Glutamatergic neuron (in vitro differentiated cells): ENCODE measurements around the gene SPTBN1. TPM values are rescaled to one million over a fixed set of nuclear protein-coding genes. Genes with fewer than 3 reads are reported as not detected.

Experiments
- DNase-seq: peaks from one replicate; pipeline ENCODE4 v3.0.0; 2022
- H3K27ac Mint-ChIP-seq: one replicate; pipeline ENCODE4 v1.8.0; 2020; ENCODE audit warnings: mild to moderate bottlenecking, mixed read lengths, inconsistent platforms; ENCODE audit not compliant: unreplicated experiment
- H3K27me3 Mint-ChIP-seq: one replicate; pipeline ENCODE4 v1.8.0; 2020; ENCODE audit warnings: mild to moderate bottlenecking, moderate library complexity, mixed read lengths, inconsistent platforms; ENCODE audit not compliant: unreplicated experiment
- H3K36me3 Mint-ChIP-seq: one replicate; pipeline ENCODE4 v1.8.0; 2020; ENCODE audit warnings: mild to moderate bottlenecking, mixed read lengths, inconsistent platforms; ENCODE audit not compliant: unreplicated experiment
- H3K4me1 Mint-ChIP-seq: one replicate; pipeline ENCODE4 v1.8.0; 2020; ENCODE audit warnings: mild to moderate bottlenecking, low read depth, mixed read lengths, inconsistent platforms; ENCODE audit not compliant: unreplicated experiment
- H3K4me3 Mint-ChIP-seq: one replicate; pipeline ENCODE4 v1.8.0; 2020; ENCODE audit warnings: mild to moderate bottlenecking, mixed read lengths, inconsistent platforms; ENCODE audit not compliant: unreplicated experiment
- H3K9me3 Mint-ChIP-seq: one replicate; pipeline ENCODE4 v1.8.0; 2020; ENCODE audit warnings: mild to moderate bottlenecking, moderate library complexity, mixed read lengths, inconsistent platforms; ENCODE audit not compliant: unreplicated experiment
- total RNA-seq: library from RNA; stranded (reverse); fragmentation: NEBNext Ultra II Directional; extraction: Animal tissue kit (Norgen Biotek cat#: 25700); gene quantifications from one replicate; pipeline ENCODE4 v1.2.1, GENCODE V29; 2021; ENCODE audit not compliant: unreplicated experiment
- TF ChIP-seq, protein P1 (sequence below): fragments of 200-600 bp; sonication (generic); IDR thresholded peaks from one replicate; pipeline ENCODE4 v1.5.0; 2021; ENCODE audit not compliant: partially characterized antibody, unreplicated experiment

SPTBN1 gene
- total RNA-seq, 1 donor from 2014 or later: 385 TPM

DNA sequence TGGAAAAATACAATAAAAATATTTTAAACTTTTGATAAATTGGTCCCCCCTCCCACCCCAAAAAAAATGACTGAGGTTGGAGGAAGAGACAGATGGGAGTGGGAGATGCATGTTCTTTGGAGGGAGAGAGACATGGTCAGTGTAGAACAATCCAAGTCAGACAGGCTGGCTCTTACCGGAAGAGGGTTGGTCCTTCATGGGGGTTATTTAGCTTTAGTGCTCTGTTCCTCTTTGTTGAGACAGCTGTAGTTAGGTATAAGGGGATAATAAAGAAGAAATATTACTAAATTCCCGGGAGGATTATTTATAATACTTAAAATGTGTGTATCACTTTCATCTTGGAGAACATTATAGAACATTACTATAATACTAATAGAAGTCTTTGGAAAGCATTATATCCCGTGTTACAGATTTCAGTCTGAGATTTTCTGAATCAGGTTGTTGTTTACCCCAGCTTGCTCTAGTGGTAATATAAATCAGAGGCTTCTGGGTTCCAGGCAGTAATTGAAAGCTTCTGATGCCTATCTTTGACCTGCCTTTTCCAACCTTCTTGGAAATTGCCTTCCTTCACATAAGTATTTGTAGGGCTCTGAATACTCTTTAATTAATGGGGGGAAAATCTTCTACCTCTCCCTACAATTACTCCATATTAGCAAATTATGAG, 87.7 kb downstream of the SPTBN1 start:
- no peak overlapping the region for H3K4me3 Mint-ChIP-seq
- no peaks in the 10 kb centered on the region for H3K9me3 Mint-ChIP-seq
- DNase-seq: no peak
- TF ChIP-seq, protein P1, sequence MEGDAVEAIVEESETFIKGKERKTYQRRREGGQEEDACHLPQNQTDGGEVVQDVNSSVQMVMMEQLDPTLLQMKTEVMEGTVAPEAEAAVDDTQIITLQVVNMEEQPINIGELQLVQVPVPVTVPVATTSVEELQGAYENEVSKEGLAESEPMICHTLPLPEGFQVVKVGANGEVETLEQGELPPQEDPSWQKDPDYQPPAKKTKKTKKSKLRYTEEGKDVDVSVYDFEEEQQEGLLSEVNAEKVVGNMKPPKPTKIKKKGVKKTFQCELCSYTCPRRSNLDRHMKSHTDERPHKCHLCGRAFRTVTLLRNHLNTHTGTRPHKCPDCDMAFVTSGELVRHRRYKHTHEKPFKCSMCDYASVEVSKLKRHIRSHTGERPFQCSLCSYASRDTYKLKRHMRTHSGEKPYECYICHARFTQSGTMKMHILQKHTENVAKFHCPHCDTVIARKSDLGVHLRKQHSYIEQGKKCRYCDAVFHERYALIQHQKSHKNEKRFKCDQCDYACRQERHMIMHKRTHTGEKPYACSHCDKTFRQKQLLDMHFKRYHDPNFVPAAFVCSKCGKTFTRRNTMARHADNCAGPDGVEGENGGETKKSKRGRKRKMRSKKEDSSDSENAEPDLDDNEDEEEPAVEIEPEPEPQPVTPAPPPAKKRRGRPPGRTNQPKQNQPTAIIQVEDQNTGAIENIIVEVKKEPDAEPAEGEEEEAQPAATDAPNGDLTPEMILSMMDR: no peak
- H3K36me3 Mint-ChIP-seq: no peaks in the 10 kb centered on the region
- H3K4me1 Mint-ChIP-seq: peaks cover 14% of the 10 kb centered on the region
- peaks cover 3% of the 10 kb centered on the region for H3K27me3 Mint-ChIP-seq
- no peak overlapping the region for H3K27ac Mint-ChIP-seq

DNA sequence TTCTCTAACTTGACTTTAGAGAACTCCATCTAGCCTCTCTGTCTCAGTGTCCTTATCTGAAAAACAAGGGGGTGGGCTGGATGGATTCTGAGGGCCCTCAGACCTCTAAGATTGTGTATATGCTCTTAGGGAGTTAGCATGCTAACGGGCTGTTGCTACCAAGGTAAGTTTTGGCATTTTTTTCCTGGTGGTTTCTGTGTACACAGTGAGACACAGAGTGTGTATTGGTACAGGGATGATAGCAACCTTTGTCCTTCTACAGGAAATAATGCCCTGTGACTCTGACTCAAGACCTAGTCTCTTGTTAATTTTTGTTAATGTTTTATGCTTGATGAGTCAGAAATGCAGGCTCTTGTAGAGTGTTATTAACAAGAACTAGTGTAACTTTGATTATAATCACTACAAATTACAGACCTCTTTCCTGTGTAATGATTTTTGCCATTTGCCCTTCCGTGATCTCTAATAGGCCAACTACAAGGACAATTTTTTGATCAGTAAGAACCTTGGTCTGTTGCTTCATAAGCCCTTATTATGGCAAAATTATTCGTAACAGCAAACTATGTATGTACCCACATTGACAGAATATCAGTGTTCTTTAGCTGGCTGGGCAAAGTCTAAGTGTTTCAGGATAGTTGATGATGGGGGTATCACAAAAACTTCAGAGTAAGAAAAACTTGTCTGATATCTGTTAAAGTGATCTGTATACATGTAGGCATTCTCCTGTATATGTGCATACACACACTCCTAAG, 89.7 kb downstream of the SPTBN1 start:
- TF ChIP-seq, protein P1: no peak
- H3K27ac Mint-ChIP-seq: no peak overlapping the region
- H3K27me3 Mint-ChIP-seq: no peaks in the 10 kb centered on the region
- peaks cover 4% of the 10 kb centered on the region for H3K9me3 Mint-ChIP-seq
- DNase-seq: no peak
- no peak overlapping the region for H3K4me3 Mint-ChIP-seq
- no peaks in the 10 kb centered on the region for H3K36me3 Mint-ChIP-seq
- peaks cover 17% of the 10 kb centered on the region for H3K4me1 Mint-ChIP-seq

DNA sequence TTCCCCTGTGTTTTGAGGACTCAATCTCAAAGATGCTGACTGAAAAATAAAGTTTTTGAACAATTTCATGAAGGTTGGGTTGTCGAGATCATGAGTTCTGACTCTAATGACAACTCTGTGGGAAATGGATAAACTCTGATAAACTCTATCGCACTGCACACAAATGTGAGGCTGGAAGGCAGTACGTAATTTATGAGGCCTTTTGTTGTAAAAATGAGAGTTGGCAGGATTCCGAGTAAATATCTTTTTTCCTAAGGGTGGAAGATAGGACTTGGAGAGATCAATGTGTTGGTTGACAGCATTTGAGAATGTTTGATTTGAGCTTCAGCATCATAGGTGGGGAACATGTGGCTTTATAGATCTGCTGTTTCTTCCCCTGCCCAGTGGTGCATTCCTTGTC, 90.4 kb downstream of the SPTBN1 start:
- Mint-ChIP-seq H3K27me3 (no peaks in the 10 kb centered on the region), H3K4me3 (no peak overlapping the region), H3K4me1 (peaks cover 16% of the 10 kb centered on the region), H3K9me3 (peaks cover 4% of the 10 kb centered on the region), H3K36me3 (no peaks in the 10 kb centered on the region), H3K27ac (no peak overlapping the region)
- TF ChIP-seq, protein P1: no peak
- DNase-seq: no peak

- H3K27me3 Mint-ChIP-seq: peaks cover 2% of the 10 kb centered on the region
- TF ChIP-seq, protein P1: no peak
- no peak overlapping the region for H3K4me3 Mint-ChIP-seq
- peaks cover 13% of the 10 kb centered on the region for H3K4me1 Mint-ChIP-seq
- peaks cover 4% of the 10 kb centered on the region for H3K9me3 Mint-ChIP-seq
- H3K36me3 Mint-ChIP-seq: no peaks in the 10 kb centered on the region
- DNase-seq: no peak
- H3K27ac Mint-ChIP-seq: no peak overlapping the region
Observed at GRCh38 chr2:54546923-54547720, 91.0 kb downstream of the SPTBN1 start.

GRCh38 chr2:54549430-54549829, 93.3 kb downstream of the SPTBN1 start:
- H3K9me3 Mint-ChIP-seq: peaks cover 4% of the 10 kb centered on the region
- no peak for DNase-seq
- H3K4me1 Mint-ChIP-seq: peaks cover 3% of the 10 kb centered on the region
- TF ChIP-seq, protein P1: no peak
- peaks cover 5% of the 10 kb centered on the region for H3K27me3 Mint-ChIP-seq
- H3K27ac Mint-ChIP-seq: no peak overlapping the region
- H3K36me3 Mint-ChIP-seq: no peaks in the 10 kb centered on the region
- peak overlapping the region; percentile 51 for H3K4me3 Mint-ChIP-seq
